ENCODE measurements around the gene NUP42. TPM values are rescaled to one million over a fixed set of nuclear protein-coding genes. Genes with fewer than 3 reads are reported as not detected.
A peak's percentile ranks its signal among the peaks of the same experiment; 100 is the strongest.

NUP42 gene
- total RNA-seq, 1 donor from 2014 or later, result 47.3 TPM

- peaks cover 10% of the 10 kb centered on the region for H3K36me3 Mint-ChIP-seq (ENCODE audit: insufficient read depth)
- no peaks in the 10 kb centered on the region for H3K9me3 Mint-ChIP-seq (ENCODE audit: low read depth)
- no peak overlapping the region for H3K27ac Mint-ChIP-seq
- no peaks in the 10 kb centered on the region for H3K27me3 Mint-ChIP-seq
- no peak overlapping the region for H3K4me3 Mint-ChIP-seq (ENCODE audit: low read depth)
- DNase-seq (ENCODE audit: low spot score, unreplicated experiment), result no peak
- peaks cover 29% of the 10 kb centered on the region for H3K4me1 Mint-ChIP-seq (ENCODE audit: low read depth)
- TF ChIP-seq CTCF (IDR thresholded peaks at IDR 0.05; ENCODE audit: unreplicated experiment), result no peak
Measured at GRCh38 chr7:23208316-23208715, 26.5 kb downstream of the NUP42 start.

DNA sequence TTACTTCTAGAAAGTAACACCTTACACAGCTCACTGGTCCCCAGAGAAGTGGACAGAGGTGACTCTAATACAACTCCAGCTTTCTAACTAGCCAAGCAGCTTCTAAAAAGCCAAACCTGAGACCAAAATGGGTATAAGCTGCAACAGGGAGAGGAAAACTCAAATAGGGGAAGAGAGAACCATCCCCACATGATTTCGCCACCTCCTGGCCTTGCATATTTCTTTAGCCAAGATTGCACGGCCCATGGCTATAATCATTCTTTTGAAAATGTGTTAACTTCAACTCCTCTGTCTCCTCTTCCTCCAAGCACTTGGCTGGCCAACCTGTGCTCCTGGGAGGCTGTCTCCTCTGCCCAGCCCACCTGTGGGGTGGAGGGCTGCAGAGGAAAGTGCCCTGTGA is 28.7 kb downstream of the NUP42 start:
- Mint-ChIP-seq H3K27me3 (no peaks in the 10 kb centered on the region), H3K9me3 (ENCODE audit: low read depth) (no peaks in the 10 kb centered on the region), H3K36me3 (ENCODE audit: insufficient read depth) (peaks cover 5% of the 10 kb centered on the region), H3K4me3 (ENCODE audit: low read depth) (no peak overlapping the region), H3K4me1 (ENCODE audit: low read depth) (peaks cover 29% of the 10 kb centered on the region), H3K27ac (no peak overlapping the region)
- no peak for TF ChIP-seq CTCF (IDR thresholded peaks at IDR 0.05; ENCODE audit: unreplicated experiment)
- DNase-seq (ENCODE audit: low spot score, unreplicated experiment), result no peak

- H3K4me1 Mint-ChIP-seq (ENCODE audit: low read depth), result peaks cover 26% of the 10 kb centered on the region
- peak overlapping the region; percentile 55 for H3K4me3 Mint-ChIP-seq (ENCODE audit: low read depth)
- H3K27ac Mint-ChIP-seq, result peak overlapping the region; percentile 85
- TF ChIP-seq CTCF (IDR thresholded peaks at IDR 0.05; ENCODE audit: unreplicated experiment), result no peak
- H3K27me3 Mint-ChIP-seq, result no peaks in the 10 kb centered on the region
- DNase-seq (ENCODE audit: low spot score, unreplicated experiment), result no peak
- H3K9me3 Mint-ChIP-seq (ENCODE audit: low read depth), result no peaks in the 10 kb centered on the region
- peaks cover 2% of the 10 kb centered on the region for H3K36me3 Mint-ChIP-seq (ENCODE audit: insufficient read depth)
Measured at GRCh38 chr7:23211589-23211988, 29.7 kb downstream of the NUP42 start.

GRCh38 chr7:23212395-23212794 is 30.5 kb downstream of the NUP42 start:
- Mint-ChIP-seq H3K4me3 (ENCODE audit: low read depth) (no peak overlapping the region), H3K9me3 (ENCODE audit: low read depth) (no peaks in the 10 kb centered on the region), H3K4me1 (ENCODE audit: low read depth) (peaks cover 18% of the 10 kb centered on the region), H3K27ac (peak overlapping the region; percentile 85), H3K27me3 (no peaks in the 10 kb centered on the region), H3K36me3 (ENCODE audit: insufficient read depth) (no peaks in the 10 kb centered on the region)
- TF ChIP-seq CTCF (IDR thresholded peaks at IDR 0.05; ENCODE audit: unreplicated experiment), result no peak
- DNase-seq (ENCODE audit: low spot score, unreplicated experiment), result no peak

GRCh38 chr7:23212841-23213240 is 31.0 kb downstream of the NUP42 start:
- H3K4me3 Mint-ChIP-seq (ENCODE audit: low read depth), result no peak overlapping the region
- no peaks in the 10 kb centered on the region for H3K27me3 Mint-ChIP-seq
- no peaks in the 10 kb centered on the region for H3K9me3 Mint-ChIP-seq (ENCODE audit: low read depth)
- no peak for DNase-seq (ENCODE audit: low spot score, unreplicated experiment)
- no peak for TF ChIP-seq CTCF (IDR thresholded peaks at IDR 0.05; ENCODE audit: unreplicated experiment)
- H3K36me3 Mint-ChIP-seq (ENCODE audit: insufficient read depth), result no peaks in the 10 kb centered on the region
- peaks cover 17% of the 10 kb centered on the region for H3K4me1 Mint-ChIP-seq (ENCODE audit: low read depth)
- no peak overlapping the region for H3K27ac Mint-ChIP-seq
